GM19372 (cell line): ENCODE measurements around the gene LHB.
"Not testable (repeated sequence)": the region's sequence is repeated elsewhere in the genome, so short reads cannot be mapped to it uniquely, and the experiment has no call there.

Source experiments
- ATAC-seq: cut with Tn5 transposase; IDR thresholded peaks from one replicate; pipeline ENCODE4 v1.9.1; 2021; ENCODE audit warnings: mild to moderate bottlenecking, low read depth, moderate library complexity; ENCODE audit not compliant: unreplicated experiment

LHB gene

DNA sequence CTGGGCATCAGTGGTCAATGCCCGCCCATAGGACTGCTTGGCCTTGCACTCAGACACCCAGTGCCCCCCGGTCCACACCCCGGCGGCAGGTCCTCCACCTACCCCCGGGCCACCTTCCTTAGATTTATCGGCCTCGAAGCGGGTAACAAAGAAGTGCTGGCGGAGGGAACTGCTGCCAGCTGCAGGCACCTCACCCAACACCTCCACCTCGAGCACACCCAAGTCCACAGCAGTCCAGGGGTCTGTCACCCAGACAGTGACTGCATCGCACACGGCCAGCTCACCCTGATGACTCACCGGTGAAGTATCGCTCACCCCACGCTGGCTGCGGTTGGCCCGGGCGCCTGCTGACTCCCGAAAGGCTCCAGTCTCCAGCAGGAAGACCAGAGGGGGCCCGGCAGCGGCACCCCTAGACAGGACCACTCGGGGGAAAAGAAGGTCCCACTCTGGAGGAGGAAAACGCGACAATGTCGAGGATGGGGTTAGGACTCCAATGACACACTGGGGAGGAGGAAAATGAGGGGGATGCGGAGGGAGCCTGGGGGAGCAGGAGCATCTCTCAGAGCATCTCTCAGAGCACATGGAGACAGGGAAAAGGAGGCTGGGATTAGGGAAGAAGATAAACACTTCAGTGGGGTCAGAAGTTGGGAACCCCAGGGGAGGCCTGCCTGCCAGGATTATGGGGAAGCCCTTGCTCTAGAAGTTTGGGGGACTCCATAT is 21.8 kb upstream of the LHB start:
- ATAC-seq, result not testable (repeated sequence)

DNA sequence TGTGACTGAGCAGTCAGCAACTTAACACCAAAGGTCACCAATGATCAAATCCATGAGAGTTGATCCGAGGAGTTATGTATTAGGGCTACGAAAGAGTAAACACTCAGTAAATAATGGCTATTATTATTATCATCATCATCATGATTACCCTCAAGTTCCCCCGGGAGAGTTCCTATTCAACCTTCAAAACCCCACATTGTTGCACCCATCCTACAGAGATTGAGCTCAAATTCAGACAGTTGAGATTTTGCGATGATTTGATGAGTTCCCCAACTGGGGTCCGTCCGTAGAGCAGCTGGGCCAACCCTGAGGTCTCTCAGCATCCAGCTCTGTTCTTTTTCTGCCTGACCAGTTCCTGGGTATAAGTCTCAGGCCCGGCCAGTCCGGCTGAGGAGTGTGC is 21.2 kb upstream of the LHB start:
- ATAC-seq, result not testable (repeated sequence)

DNA sequence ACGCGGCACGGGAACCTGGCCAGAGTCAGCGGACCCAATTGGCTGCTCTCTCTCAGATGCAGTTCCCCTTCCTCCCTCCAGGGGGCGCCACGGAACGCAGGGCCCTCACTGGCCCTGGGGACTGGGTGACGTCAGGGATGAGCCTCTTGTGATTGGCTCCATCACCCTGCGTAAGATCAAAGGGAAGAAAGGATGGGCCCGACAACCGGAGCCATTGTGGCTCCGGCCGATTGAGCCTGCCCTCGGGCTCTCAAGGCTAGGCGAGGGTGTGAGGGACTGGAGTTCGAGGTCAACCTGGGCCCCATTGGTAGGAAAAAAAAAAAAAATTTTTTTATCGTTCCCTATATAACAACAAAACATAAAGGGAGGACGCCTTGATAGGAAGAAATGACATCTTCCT is 19.9 kb upstream of the LHB start, which contains the start of gene CGB1:
CGB1 (minus strand) TSS at position 81 of the 400 bp plus-strand sequence. CDS start 184 bp downstream, outside the sequence.
- ATAC-seq, result not testable (repeated sequence)

DNA sequence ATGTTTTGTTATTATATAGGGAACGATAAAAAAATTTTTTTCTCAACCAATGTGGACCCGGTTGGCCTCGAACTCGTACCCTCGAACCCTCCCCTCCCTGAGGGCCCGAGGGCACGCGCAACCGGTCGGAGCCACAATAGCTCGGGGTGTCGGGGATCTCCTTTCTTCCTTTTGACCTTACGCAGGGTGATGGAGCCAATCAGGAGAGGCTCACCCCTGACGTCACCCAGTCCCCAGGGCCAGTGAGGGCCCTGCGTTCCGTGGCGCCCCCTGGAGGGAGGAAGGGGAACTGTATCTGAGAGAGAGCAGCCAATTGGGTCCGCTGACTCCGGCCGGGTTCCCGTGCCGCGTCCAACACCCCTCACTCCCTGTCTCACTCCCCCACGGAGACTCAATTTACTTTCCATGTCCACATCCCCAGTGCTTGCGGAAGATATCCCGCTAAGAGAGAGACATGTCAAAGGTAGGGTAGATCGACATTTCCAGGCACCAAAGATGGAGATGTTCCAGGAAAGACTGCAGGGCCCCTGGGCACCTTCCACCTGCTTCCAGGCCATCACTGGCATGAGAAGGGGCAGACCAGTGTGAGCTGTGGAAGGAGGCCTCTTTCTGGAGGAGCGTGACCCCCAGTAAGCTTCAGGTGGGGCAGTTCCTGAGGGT is 14.9 kb upstream of the LHB start, which contains the start of gene CGB2:
CGB2 (plus strand) TSS at position 249 of the 660 bp plus-strand sequence; CDS start at position 455, 206 bp downstream.
- ATAC-seq, result not testable (repeated sequence)

DNA sequence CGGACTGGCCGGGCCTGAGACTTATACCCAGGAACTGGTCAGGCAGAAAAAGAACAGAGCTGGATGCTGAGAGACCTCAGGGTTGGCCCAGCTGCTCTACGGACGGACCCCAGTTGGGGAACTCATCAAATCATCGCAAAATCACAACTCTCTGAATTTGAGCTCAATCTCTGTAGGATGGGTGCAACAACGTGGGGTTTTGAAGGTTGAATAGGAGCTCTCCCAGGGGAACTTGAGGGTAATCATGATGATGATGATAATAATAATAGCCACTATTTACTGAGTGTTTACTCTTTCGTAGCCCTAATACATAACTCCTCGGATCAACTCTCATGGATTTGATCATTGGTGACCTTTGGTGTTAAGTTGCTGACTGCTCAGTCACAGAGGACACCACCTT is 13.4 kb upstream of the LHB start:
- not testable (repeated sequence) for ATAC-seq

DNA sequence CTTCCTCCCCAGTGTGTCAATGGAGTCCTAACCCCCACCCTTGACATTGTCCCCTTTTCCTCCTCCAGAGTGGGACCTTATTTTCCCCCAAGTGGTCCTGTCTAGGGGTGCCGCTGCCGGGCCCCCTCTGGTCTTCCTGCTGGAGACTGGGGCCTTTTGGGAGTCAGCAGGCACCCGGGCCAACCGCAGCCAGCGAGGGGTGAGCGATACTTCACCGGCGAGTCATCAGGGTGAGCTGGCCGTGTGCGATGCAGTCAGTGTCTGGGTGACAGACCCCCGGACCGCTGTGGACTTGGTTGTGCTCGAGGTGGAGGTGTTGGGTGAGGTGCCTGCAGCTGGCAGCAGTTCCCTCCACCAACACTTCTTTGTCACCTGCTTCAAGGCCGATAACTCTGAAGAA is 12.9 kb upstream of the LHB start:
- not testable (repeated sequence) for ATAC-seq

DNA sequence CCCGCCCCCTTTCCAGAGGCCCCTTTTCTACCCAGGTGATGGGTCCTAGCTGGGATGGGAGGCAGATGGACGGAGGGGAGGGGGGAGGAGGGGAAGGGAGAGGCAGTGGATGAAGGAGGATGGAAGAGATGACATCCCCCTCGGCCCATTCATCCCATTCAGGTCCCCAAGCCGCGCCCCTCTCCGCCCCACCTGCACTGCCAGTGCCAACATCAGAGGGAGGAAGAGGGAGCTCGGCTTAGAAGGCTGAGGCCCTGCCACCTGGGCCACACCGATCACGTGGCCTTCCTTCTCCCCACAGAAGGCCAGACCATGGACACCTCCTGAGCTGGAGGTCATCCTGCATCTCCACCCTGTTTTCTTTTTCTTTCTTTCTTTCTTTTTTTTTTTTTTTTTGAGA is 11.8 kb upstream of the LHB start:
- ATAC-seq, result not testable (repeated sequence)

DNA sequence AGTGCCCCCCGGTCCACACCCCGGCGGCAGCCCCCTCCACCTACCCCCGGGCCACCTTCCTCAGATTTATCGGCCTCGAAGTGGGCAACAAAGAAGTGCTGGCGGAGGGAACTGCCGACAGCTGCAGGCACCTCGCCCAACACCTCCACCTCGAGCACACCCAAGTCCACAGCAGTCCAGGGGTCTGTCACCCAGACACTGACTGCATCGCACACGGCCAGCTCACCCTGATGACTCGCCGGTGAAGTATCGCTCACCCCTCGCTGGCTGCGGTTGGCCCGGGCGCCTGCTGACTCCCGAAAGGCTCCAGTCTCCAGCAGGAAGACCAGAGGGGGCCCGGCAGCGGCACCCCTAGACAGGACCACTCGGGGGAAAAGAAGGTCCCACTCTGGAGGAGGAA is 8.7 kb upstream of the LHB start:
- not testable (repeated sequence) for ATAC-seq

DNA sequence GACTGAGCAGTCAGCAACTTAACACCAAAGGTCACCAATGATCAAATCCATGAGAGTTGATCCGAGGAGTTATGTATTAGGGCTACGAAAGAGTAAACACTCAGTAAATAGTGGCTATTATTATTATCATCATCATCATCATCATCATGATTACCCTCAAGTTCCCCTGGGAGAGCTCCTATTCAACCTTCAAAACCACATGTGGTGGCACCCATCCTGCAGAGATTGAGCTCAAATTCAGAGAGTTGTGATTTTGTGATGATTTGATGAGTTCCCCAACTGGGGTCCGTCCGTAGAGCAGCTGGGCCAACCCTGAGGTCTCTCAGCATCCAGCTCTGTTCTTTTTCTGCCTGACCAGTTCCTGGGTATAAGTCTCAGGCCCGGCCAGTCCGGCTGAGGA is 8.2 kb upstream of the LHB start:
- not testable (repeated sequence) for ATAC-seq

DNA sequence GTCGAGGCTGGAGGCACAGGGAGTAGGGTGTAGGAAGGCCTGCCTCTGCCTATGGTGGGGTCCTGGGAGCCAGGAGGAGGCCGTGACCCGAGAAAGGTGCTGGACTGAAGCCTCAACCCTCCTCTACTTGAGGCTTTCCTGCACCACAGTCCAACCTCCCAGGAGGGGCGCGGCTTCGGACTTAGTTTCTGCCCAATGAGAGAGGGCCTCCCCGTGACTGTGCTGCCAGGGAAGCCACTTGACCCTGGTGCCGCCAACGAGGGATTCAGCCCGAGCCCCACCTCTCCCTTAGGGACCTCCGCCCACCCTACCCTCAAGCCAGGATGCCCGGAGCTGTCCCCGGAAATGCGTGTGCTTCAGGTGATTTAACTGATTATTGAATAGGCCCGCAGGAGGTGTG is 7.3 kb upstream of the LHB start, which contains the start of gene CGB3:
CGB3 (minus strand) TSS at position 101 of the 400 bp plus-strand sequence. CDS start 362 bp downstream, outside the sequence.
- not testable (repeated sequence) for ATAC-seq

DNA sequence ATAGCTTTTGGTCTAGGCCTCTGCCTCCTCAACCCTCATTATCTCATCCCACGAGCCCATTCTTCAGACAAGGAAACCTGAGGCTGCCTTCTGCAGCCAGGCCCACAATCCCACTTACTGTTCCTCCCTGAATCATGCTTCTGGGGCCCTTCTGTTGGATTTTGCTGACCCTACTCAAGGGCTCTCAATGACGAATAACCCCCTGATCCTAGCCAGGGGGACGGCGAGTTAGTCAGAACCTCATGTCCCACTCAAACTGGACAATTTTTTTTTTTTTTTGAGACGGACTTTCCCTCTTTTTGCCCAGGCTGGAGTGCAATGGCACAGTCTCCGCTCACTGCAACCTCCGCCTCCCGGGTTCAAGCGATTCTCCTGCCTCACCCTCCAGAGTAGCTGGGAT is 5.2 kb upstream of the LHB start:
- no peak for ATAC-seq

DNA sequence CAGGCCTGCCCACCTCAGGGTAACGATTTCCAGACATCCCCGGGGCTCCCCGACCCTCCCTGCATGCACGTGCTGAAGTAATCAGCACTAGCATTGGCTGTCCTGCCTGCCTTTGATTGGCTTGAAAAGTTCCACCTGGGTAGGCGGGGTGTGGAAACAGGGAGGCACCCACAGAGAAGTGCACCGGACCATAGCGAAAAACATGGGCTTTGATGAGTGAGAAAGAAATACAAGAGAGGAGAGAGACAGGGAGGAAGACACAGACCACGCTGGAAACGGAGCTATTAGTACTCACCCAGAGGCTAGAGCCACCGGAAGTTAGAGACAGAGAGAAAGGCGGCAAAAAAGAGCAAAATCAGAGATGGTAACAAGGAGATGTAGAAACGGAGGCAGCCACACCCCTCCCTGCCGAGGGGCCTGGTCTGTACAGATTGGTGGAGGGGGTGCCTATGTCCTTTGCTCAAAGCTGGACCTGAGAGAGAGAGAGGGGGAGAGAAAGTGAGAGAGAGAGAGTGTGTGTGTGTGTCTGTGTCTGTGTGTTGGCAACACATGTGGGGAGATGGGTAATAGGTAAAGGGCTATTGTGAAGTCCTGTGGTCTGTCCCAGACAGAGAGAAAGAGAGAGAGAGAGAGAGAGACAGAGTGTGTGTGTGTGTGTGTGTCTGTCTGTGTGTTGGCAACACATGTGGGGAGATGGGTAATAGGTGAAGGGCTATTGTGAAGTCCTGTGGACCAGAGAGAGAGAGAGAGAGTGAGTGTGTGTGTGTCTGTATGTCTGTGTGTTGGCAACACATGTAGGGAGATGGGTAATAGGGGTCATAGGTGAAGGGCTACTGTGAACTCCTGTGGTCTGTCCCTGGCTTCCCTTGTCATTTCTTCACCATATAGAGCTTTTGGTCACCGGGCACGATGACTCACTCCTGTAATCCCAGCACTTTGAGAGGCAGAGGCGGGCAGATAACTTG is 4.3 kb upstream of the LHB start:
- no peak for ATAC-seq

DNA sequence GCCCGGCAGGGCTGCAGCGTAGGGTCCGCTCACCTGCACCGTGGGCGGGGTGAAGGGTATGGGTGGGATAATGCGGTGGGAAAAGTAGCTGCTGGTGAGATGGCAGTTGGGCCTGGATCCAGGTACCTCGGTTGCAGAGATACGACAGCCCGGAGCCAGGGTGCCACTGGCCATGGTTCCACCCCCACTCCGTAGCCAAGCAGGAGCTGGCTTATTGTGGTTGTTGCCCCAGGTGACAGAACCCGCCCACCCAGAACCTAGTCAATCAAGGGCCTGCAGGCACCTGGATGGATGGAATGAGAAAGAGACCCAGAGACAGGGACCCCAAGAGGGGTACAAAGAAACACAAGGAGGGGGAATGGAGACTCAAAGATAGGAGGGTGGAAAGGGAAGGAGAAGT is 3.5 kb upstream of the LHB start:
- ATAC-seq, result no peak

DNA sequence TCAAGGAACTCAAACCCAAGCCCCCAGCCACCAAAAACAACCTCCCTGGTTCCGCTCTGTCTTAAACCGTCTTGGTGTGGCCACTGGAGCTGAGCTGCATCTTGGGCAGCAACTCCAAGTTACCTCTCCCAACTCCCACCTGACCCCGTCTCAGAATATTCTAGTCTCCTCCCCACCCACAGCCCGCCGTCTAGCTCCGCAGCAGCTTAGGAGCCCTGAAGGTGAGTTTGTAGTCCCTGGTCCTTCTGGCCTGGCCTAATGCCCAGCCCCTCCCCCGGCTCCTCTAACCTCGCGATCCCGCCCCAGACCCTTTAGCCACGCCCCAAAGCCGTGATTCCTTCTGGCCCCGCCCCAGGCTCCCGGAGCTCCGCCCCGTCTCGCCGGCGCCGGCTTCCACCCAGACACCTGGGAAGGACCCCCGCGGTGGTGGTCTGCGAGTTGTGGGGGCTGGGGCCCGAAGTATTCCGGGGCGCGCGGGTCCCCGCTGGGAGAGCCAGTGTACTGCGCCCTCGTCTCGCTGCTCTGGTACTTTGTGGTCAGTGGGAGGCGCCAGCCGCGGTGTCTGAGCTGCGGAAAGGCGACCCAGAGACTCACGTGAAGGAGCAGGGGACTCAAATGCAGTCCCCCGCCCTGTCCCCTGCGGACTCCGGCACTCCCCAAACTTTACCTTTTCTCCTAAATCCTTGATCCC is 2.5 kb upstream of the LHB start:
- no peak for ATAC-seq

DNA sequence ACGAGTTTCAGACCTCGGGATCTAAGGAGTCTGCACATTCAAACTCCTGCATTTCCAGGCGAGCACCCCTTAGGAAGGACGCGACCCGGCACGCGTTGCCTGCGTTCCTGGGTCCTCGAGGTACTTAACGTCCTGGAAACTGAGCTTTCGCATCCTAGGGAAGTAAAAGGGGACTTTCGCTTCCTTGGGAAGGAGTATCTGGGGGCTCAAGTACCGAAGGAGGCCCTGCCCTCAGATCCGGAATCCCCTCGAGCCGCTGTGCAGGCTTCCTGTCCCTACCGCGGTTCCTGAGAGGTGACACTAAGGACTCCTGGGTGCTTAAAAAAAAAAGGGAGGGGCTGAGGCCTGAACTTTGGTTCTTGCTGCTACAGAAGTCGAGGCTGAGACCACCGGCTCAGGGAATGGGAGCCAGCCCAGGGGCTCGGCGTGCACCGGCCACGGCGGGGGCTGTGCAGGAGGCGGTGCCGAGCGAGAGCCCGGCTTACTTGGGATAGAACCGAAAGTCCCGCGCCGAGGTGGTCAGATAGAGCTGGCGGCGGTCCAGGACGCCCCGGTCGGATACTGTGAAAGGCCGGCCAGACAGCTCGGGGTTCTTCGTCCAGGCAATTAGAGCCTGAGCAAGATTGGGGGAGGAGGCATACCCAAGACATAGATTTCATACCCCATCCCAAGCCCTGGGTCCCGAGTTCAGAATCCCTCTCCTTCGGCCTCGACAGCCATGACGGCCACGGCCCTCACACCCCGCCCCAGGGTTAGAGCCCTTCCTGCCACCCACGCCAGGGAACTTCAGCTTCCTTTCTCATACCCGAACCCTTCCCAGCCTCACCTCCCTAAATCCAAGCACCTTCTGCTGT is 1.7 kb upstream of the LHB start:
- not testable (repeated sequence) for ATAC-seq

DNA sequence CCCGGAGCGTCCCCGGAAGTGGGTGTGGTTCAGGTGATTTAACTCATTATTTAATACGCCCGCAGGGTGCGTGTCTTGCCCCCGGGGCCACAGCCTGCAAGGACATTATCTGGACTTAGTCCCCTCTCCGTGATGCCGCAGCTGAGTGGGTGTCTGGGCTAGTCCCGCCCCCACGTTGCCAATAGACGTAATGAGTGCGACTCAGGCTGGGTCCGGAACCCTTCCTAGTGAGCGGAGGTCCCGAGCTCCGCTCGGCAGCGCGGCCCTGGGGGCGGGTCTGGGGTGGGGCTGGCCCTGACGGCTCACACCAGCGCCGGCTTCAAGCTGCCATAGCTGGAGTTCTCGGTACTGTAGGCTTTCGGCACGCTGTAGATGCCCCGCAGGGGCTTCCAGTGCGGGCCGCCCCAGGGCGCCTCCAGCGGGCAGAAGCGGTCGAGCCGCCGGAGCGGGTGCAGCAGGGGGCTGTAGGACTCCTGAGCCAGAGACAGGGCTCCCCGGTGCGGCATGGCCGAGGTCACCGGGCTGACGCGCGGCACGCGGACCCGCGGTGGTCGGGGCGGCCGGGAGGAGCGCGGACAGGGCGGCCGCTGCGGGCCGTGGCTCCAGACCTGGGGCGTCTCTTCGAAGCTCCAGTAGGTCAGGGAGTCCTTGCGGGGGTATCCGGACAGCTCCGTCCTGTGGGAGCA is 918 bp upstream of the LHB start:
- no peak for ATAC-seq

DNA sequence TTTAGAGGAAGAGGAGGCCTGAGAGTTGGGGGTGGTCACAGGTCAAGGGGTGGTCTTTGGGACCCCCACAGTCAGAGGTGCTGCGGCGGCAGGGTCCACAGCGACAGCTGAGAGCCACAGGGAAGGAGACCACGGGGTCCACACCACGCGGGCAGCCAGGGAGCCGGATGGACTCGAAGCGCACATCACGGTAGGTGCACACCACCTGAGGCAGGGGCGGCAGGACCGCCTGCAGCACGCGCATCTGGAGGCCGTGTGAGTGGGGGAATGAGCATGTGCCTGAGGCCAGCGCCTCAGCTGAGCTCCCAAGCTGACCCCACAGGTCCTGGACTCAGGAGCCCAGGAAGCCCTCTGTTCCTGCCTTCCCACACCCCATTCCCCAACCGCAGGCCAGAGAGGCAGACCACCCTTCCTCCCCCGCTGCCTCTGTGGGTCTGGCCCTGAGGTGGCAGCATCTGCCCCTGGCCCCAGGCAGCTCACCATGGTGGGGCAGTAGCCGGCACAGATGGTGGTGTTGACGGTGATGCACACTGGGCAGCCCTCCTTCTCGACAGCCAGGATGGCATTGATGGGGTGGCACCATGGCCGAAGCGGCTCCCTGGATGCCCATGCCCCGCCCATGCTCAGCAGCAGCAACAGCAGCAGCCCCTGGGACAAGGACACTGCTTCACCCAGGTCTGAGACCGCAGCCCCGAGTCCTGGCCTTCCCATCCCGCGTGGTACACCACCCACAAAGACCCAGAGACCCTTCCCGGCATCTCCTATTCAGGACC is 638 bp downstream of the LHB start:
- ATAC-seq, result no peak

DNA sequence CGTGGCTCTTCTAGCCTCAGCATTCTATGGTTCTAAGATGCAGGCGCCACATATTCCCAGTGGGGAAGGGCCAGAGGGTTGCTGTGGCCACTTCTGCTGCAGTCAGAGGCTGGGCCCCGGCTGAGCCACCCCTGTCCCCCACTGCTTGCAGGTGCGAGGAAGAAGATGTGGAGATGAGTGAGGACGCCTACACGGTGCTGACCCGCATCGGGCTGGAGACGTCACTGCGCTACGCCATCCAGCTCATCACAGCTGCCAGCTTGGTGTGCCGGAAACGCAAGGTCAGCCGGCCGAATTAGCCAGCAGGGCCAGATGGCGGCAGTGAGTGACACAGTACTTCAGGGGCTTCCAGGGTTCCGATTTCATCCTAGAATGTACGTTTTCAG is 2.0 kb downstream of the LHB start:
- ATAC-seq, result no peak
